HG02610 (cell line): ENCODE results near the gene GRAP2.
"Not testable (repeated sequence)": the region's sequence is repeated elsewhere in the genome, so short reads cannot be mapped to it uniquely, and the experiment has no call there.

Experiments
- ATAC-seq: cut with Tn5 transposase; IDR thresholded peaks from one replicate; pipeline ENCODE4 v1.9.1; 2021; ENCODE audit warnings: mild to moderate bottlenecking, moderate library complexity; ENCODE audit not compliant: unreplicated experiment

The GRAP2 gene

DNA sequence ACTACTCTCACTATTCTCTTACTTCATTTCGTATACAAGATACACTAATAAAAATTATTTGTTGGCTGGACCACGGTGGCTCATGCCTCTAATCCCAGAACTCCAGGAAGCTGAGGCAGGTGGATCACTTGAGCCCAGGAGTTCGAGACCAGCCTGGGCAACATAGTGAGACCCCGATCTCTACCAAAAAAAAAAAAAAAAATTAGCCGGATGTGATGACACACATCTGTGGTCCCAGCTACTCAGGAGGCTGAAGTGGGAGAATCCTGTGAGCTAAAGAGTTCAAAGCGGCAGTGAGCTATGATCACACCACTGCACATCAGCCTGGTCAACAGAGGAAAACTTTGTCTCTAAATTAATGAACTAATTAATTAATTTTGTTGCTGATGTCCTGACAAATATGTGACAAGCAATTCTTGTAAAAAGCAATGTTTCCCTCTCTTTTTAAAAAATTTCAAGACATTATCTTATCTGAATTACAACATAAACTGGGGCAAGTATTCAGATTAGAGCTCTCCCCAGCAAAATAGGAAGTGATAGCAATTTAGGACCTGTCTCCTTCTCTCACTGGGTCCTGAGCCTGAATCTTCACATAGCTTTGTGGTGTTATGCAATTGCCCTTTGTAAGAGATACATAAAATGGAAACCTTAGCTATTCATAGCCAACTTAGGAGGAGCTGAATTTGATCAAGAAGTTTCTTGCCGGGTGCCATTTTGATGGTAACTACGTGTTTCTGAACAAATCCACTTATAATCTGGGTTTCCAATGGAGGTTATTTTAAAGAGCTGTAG, 41.8 kb downstream of the GRAP2 start:
- ATAC-seq, result no peak

DNA sequence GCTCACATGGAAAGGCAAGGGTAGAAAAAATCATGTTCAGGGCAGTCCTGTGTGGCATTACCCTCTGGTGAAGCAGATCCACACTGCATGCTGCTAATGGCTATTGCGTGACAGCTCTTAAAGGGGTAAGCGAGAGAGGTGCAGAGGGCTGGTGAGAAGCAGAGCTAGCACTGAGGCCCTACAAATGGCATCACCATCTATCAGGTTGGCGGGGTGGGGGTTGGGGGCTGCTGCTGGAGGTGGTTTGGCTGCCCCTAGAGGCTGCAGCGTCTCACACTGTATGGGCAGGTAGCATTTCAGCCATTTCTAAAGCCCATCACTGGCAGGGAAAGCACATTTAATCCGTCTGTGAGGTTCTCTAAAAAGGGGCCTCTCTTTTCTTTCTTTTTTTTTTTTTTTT, 42.5 kb downstream of the GRAP2 start:
- no peak for ATAC-seq

DNA sequence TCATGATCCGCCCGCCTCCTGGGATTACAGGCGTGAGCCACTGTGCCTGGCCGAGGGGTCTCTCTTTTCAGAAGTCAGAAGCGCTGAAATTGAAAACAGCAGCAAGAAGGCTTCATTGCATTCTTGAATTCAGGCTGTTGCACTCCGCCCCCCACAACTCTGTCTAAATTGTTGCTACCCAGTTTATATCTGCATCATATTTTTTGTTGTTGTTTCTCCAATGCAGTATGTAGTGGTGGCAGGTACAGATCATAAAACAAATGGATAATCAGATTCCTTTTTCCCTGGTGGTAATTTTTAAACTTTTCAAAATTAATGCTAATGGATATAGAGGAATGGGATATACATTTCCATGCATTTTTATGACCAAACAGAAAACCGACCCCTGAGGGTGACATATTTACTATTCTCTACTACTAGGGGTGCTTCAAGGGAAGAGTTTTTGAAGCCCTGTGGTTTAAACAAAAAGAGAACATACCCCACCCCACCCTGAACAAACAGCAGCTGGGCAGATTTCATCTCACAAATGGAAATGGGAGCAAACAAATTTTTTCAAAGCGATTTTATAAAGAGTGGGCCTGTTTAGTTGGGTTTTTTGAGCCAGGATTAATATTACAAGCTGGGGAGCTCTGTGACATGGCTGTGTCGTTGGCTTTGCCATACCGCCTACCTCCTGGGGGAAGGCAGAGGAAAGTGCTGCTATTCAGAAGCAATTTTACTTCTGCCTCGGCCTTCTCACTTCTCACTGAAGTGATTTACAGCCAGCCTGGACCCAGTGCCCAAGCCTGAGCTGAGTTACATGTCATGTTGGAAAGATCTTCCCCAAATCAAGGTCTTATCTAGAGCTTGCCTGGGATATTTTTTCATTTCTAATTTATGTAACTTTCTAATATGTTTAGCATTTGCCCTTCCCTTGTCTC, 43.3 kb downstream of the GRAP2 start:
- no peak for ATAC-seq

DNA sequence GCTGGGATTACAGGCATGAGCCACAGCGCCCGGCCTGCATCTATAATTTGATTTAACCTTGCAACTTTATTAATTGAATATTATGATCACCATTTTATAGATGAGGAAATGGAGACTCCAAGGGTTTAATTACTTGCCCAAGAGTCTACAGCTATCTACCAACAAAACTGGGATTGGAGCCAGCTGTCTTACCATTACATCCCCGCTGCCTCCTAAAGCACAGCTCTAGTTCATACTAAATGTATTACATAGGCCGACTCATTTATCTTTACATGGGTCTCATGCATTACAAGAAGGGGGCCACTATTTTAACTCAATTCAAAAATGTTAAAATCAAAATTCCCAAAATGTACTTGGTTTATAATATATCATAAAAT, 45.2 kb downstream of the GRAP2 start:
- ATAC-seq, result no peak

DNA sequence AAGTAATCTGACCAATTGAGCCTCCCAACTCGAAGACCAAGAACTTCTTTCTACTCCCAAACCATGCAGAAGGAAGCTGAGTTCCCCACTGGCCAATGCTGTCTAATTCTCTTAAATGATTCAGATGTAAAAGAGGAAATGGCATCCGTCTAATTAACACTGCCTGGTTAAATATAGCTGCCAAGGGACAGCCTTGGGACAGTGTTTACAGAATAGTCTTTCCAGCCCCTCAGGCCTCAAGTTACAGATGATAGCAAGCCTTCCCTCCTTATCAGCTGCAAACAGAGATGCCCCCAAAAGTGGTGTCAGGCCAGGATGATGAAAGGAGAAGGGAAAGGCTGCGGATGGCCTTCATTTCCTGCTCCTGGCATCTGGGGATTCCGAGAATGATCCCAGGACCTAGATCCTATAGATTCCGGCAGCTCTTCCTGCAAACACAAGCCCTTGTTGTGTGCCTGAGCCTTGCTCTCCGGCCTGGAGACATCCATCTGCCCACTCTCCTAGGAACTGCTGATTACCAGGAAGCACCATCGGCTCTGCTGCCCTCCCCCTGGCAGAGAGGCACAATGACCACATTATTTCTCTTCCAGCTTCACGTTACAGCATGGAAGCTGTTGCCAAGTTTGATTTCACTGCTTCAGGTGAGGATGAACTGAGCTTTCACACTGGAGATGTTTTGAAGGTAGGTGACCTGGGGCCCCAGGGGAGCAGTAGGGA, 45.8 kb downstream of the GRAP2 start:
- ATAC-seq, result no peak

DNA sequence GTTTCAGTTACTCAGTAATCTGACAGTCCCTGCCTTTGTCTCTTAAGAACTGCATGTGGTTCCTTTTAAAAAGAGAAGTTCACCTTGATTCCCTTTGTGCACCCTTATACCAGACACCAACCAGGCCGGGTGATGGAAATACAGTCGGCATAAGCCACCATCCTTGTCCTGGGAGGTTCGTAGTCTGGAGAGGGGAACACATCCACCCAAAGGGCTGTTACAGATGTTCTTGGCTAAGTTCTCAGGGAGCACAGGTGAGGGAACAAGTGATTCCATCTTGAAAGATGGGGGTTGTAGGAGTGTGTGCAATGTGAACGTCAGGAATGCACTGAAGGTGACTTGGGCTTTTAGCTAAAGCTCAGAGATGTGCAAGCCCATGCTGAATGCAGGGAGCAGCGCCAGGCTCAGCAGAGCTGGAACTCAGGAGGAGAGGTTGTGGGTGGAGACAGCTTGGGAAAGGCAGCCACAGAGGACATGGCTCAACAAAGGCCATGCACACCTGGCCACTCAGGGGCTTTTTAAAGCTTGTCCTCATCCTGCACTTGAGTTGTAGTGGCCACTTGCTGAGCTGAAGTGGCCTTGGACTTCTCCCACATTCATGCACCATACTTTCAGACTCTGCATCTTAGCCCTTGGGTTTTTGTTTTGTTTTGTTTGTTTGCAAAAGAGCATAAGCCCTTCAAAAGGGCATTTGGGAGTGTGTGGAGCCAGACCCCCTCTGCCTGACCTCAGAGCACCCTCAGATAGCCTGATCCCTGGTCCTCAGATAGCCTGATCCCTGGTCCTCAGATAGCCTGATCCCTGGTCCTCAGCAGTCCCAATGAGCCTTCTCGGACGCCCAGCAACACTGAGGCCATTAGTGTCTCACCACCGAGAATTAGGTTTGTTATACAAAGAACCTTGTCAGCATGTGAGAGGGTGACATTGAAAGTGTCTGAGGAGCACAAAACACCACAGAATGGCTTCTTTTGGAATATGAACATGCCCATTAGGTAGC, 46.6 kb downstream of the GRAP2 start:
- no peak for ATAC-seq

DNA sequence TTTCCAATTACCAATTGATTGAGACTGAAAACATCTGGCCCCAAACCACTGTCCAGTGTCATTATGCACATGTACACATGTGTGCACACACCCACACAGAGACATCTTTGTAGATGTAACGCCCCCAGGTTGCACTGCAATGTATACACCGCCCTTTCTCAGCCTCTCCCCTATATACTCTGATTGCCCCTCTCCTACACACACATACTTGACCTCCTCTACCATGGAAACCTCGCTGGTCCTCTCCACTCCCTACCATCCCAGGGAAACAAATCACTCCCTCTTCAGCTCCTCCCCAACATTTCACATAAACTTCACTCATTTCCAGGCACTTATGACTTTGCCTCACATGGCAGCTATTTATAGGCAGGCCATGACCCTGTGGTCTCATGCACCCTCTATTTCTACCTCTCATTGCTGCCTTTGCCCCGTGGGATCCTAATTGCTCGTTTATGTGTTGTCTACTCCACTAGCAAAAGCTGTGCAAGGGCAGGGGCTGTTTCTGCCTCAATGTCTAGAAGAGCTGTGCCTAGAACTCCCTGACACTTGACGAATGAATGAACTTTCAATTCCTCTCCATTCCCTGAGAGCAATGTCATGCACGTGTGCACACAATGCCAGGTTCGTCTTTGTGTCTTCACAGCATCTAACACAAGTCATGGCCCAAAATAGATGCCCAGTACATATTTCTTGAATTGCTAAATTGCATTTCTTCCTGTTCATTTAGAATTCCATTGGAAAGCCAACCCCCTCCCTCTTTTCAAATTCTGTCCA, 49.3 kb downstream of the GRAP2 start:
- ATAC-seq, result no peak

DNA sequence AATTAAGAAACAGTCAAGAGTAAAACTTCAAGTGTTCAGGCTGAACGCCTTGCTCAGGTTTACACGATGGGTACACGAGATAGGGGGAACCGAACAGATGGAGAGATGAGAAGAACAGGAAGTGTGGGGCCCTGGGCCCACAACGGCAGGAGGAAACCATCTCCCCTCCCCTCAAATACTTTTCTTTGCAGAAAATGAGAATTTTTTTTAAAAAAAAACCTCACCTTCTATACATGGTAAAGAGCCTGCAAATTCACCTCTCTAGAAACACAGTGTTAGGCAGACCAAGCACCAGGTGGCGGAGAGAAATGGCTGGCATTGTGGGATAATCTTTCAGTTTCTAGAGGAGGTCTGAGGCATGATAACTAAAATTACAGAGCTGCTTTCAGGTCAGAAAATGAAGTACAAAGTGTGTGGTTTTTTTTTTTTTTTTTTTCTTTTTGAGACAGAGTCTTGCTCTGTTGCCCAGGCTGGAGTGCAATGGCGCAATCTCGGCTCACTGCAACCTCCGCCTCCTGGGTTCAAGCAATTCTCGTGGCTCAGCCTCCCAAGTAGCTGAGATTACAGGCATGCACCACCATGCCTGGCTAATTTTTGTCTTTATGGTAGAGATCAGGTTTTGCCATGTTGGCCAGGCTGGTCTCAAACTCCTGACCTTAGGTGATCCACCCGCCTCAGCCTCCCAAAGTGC, 50.9 kb downstream of the GRAP2 start:
- not testable (repeated sequence) for ATAC-seq

DNA sequence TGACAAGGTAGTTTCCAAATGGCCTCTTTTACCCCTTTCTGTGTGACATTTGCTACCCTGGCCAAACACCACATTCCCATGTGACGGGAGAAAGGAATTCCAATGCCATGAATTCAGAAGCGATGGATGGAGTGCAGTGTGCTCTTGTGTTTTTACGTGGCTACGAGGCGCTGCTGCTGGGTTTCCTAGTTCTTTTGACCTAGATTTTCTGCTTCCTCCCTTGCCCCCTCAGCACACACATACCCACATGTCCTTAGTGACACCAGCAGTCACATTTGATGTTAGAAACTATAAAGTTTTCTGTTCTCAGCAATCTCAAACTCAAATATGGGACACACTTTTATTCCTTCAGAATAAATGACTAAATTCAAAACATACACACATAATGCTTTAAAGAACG, 51.5 kb downstream of the GRAP2 start:
- ATAC-seq, result no peak

DNA sequence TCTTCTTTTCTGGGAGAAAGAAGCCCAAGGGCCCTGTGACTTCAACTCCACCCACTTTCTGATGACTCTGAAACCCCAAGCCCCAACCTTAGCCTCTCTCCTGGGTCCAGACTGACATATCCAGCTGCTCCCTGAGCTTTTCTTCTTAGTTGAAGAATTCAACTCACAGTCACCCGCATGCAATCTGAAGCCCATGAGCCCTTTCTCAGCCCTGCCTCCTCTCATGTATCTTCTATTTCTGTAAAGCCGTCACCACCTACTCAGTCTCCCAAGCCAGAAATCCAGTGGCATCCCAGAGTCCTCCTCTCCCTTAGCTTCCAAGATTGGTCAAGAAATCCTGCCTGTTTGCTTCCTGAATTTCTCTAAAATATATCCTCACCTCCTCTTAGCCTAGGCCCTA, 52.2 kb downstream of the GRAP2 start:
- no peak for ATAC-seq

DNA sequence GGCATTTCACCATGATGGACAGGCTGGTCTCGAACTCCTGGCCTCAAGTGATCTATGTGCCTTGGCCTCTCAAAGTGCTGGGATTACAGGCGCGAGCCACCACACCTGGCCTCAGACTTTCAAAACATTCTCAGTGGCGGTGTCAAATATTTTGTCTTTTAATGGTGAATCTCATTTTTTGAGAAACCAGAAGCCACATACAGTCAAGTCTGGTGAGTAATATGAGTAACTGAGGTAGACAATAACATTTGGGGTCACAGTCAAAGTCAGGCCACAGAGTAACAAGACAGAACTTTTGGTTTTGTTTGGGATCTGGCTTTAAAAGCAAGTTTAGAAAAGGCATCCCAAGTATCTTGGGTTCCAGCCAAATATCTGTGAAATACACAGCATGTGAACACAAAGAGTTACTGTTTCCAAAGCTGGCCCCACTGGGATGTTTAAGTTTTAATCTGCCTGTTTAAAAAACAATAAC, 53.7 kb downstream of the GRAP2 start:
- ATAC-seq, result no peak

DNA sequence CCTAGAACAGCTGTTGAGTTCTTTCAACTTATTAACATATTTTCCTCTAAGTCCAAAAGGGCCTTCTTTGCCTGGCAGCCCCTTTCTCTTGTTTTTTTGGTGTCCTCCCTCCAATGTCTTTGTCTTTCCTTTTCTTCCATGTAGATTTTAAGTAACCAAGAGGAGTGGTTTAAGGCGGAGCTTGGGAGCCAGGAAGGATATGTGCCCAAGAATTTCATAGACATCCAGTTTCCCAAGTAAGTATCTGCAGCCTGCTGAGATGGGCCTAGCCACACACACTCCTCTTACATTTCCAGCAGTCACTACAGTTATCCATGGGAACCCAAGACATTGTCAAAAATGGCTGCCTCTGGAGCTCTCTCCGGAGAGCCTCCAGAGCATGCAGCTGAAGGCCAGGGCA, 54.8 kb downstream of the GRAP2 start:
- ATAC-seq, result no peak

DNA sequence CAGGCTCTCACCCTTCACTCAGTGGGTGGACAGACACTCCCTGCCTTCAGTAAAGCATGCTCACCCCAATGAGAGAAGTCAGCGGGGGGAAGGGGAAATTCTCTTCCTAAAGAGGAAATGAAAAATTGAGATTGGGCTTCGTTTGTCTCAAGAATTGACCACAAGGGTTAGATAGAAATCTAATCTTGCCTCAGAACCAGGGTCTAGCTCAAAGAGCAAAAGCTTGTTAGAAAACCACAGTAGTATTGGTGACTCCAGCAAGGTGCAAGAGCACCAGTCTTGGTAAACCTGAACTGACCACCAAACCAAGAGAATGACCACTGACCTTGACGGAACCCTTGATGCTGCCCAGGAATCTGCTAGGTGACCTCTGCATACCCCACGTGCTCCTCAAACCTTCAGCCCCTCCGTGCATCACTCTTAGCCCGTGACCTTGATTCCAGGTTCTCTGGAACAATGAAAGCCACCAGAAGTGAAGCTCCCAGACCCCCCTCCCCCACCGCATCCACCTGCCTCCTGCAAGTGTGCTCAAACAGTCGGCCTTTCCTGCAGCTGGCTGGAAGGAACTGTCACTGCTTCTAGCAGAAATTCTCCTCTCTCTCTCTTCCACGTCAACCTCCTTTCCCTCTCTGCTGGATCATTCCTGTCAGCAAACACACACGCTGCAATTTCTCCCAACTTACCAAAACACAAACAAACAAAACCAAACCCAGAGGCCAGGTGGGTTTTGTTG, 56.2 kb downstream of the GRAP2 start:
- ATAC-seq, result no peak

DNA sequence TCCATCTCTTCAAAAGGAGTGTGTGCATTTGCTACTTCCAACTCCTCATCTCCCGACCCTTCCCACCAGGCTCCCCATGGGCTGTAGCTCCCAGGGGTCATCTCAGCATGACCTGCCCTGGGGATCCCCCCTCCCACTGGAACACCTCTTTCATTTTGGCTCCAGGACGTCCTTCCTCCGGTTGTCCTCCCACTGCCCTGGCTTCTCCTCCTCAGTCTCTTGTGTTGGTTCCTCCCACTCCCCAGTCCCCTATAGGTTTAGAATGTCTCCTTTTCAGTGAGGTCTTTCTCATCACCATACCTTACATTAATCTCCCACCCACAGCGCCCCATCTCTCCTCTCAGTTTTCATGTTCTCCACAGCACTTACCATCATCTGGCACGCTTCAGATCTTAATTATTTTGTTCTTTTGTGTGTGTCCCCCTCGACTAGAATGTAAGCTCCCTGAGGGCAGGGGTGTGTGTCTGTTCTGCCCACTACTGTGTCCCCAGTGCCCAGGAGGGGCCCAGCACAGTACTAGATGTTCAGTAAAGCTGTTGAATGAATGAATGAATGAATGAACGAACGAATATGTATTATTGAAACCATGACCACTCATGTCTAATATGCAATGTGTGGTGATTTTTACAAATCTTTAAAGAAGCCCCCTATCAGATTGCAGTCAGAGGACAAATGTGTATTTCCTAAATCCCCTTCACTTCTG, 57.3 kb downstream of the GRAP2 start:
- no peak for ATAC-seq

DNA sequence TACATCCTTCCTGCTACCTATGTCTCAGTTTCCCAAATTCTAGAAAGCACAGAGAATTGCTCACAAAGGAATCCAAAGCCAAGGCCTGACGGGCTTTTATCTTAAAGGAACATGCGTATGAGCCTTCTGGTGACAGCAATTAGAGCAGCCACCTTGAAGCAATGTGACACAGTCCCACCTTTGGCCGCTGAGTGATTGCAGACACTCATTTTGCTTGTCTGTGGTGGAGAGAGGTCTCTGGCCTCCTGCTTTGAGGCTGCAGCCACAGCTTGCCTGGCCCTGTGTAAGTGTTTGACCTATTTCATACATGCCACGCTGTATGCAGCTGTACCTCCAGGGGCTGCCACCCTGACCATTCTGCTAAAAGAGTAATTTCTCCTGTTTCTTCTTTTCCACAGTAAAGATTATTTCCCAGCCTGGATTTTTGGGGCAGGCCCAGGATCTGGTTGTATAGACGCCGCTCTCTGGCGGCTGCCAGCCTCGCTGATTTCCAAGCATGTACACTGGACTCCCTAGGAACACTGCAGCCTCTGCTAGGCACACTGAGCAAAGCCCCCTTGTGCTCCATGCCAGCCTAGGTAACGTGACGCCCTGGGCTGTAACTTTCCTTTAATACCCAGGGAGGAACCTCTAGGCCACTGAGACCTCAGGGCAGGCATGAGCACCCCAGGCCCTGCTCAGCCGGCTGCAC, 58.2 kb downstream of the GRAP2 start:
- ATAC-seq, result no peak

DNA sequence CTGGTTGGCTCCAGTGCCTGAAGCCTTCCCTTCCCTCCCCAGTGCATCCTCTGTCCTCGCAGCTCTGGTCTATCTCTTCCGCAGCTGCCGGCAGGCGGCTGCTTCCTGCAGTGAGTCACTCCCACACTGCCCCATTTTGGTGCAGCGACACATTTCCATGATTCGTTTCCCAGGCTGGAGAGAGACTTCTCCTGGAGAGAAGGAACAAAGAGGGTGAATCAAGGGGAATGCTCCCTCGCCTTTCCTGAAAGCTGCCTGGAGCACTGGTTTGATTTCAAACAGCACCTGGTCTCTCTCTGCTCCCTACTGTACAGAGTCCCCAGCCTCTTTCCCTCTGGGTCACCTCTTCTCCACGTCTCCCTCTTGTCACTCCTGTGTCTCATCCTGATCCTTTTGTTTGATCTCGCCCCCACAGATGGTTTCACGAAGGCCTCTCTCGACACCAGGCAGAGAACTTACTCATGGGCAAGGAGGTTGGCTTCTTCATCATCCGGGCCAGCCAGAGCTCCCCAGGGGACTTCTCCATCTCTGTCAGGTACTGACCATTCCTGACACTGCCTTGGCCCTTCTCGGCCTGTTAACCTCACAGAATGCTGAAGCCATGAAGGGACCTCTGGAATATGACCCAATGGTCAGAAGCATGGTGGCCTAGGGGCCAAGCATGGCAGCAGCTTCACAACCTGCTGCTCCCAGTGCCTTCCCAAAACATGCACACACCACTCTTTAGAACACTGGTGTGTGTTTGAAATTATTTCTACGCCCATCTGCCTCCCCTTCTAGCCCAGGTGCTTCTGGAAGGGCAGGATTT, 59.0 kb downstream of the GRAP2 start, which contains the start of gene TMA7B:
TSS of gene TMA7B (plus strand) at position 758 of the 808 bp plus-strand sequence. CDS start 3,978 bp downstream, outside the sequence.
- ATAC-seq, result no peak
